Transverse colon (tissue), 4 donors: ENCODE measurements around the gene SLC34A1. TPM values are rescaled to one million over a fixed set of nuclear protein-coding genes. Genes with fewer than 3 reads are reported as not detected.

Experiments used
- DNase-seq: peaks from one replicate; pipeline ENCODE4 v3.0.0-alpha.2; 2019
- H3K27ac ChIP-seq, 4 donors: fragments of 200-600 bp; sonication (generic); 2 replicates each; pipeline ENCODE4 v1.5.1; 2016 to 2018; ENCODE audit warnings: inconsistent platforms in 4 of 4
- H3K27me3 ChIP-seq: fragments of 200-600 bp; sonication (generic); 2 replicates; pipeline ENCODE4 v1.5.1; 2017; ENCODE audit warnings: inconsistent platforms
- H3K36me3 ChIP-seq, 4 donors: fragments of 200-600 bp; sonication (generic); 2 replicates each; pipeline ENCODE4 v1.5.1; 2017 to 2019; ENCODE audit warnings: inconsistent platforms in 4 of 4
- H3K4me1 ChIP-seq, 4 donors: fragments of 200-600 bp; sonication (generic); 2 replicates each; pipeline ENCODE4 v1.5.1; 2017 to 2020; ENCODE audit warnings: inconsistent platforms in 4 of 4
- H3K4me3 ChIP-seq, 4 donors: fragments of 200-600 bp; sonication (generic); 1 replicate in 1 of 4; 2 replicates in 3 of 4; pipeline versions ENCODE4 v1.5.1 to v1.6.1; 2017 to 2019; ENCODE audit warnings: inconsistent platforms in 4 of 4
- H3K9me3 ChIP-seq, 2 donors: fragments of 200-600 bp; sonication (generic); 2 replicates each; pipeline ENCODE4 v1.5.1; 2017 to 2019; ENCODE audit warnings: inconsistent platforms in 2 of 2
- CTCF ChIP-seq, 5 experiments: fragments of 200-600 bp in 3 of 5; fragments of 450-650 bp in 2 of 5; sonication (generic) in 3 of 5; IDR thresholded peaks; 1 replicate in 2 of 5; 2 replicates in 3 of 5; pipeline ENCODE4 v1.5.1; 2016 to 2017; ENCODE audit warnings: antibody characterized with exemption in 5 of 5, inconsistent platforms in 3 of 5, mild to moderate bottlenecking in 2 of 5, moderate library complexity in 1 of 5
- EP300 ChIP-seq: sonication (generic); formaldehyde crosslinking; IDR thresholded peaks from one replicate; pipeline ENCODE4 v1.6.1; 2017; ENCODE audit warnings: antibody characterized with exemption, low read depth
- POLR2A ChIP-seq: fragments of 450-650 bp; IDR thresholded peaks from one replicate; pipeline ENCODE4 v1.6.1; 2016; ENCODE audit warnings: antibody characterized with exemption, mild to moderate bottlenecking, moderate library complexity
- POLR2AphosphoS5 ChIP-seq, 3 donors: sonication (generic); formaldehyde crosslinking; IDR thresholded peaks; one replicate each; pipeline ENCODE4 v1.6.1; 2016; ENCODE audit warnings: antibody characterized with exemption in 3 of 3
- WGBS, 2 donors: methylation state at CpG; one replicate each; pipeline ENCODE4 v1.1.5; 2018; ENCODE audit warnings: low coverage in 1 of 2; 5-methylcytosine and 5-hydroxymethylcytosine counted together
- in situ Hi-C, 4 donors: fragments of 200-750 bp; cut with MboI; loops; one replicate each; pipeline versions ENCODE4 v1.15.0 to v1.15.1; 2017; ENCODE audit warnings: low sequenced_read_pairs in 3 of 4, low pct_ligation_motif_present in 1 of 4, low pct_unique_long_range_greater_than_20kb in 1 of 4
- intact Hi-C: fragments of 100-400 bp; cut with DNase I; formaldehyde crosslinking; loops from one replicate; pipeline ENCODE4 v1.15.1; 2023; ENCODE audit warnings: low total_unique reads
- total RNA-seq, 4 donors: library from RNA; depleted of rRNA; stranded (reverse); fragments of >200 nt; gene quantifications; one replicate each; pipeline ENCODE4 v1.1.0, GENCODE V29; 2016

Gene SLC34A1
- total RNA-seq, 4 donors from 2014 or later = 0.55 TPM; not detected in 3

- TF ChIP-seq POLR2AphosphoS5 (IDR thresholded peaks at IDR 0.05) = no peak
- TF ChIP-seq EP300 = no peak
- no peak for TF ChIP-seq POLR2A
- TF ChIP-seq CTCF (IDR thresholded peaks at IDR 0.05) = no peak
- H3K4me3 ChIP-seq = no peak overlapping the region
- no peaks in the 10 kb centered on the region for H3K9me3 ChIP-seq
- H3K27me3 ChIP-seq = no peaks in the 10 kb centered on the region
- H3K27ac ChIP-seq = no peak overlapping the region
- 64 to 73% methylated on average over 6 to 11 of the region's 11 CpGs for WGBS, 2 donors
- intact Hi-C loops = no loop called here
- in situ Hi-C loops = no loop called here
- peaks cover 20 to 52% (median 34%) of the 10 kb centered on the region in 4 donors for H3K4me1 ChIP-seq
- DNase-seq = no peak
- H3K36me3 ChIP-seq = no peaks in the 10 kb centered on the region
Observed at GRCh38 chr5:177364159-177364962, 19.9 kb upstream of the SLC34A1 start.

- DNase-seq = no peak
- peak overlapping the region; percentile 79 to 92 (median 86) for H3K27ac ChIP-seq
- in situ Hi-C loops (no loop called here), intact Hi-C loops (no loop called here)
- no peaks in the 10 kb centered on the region for H3K9me3 ChIP-seq
- no peaks in the 10 kb centered on the region for H3K27me3 ChIP-seq
- 85% methylated on average over 6 of the region's 14 CpGs; no CpG with 5 or more reads in 1 of the 2 donors for WGBS, 2 donors
- H3K36me3 ChIP-seq = no peaks in the 10 kb centered on the region
- TF ChIP-seq POLR2AphosphoS5 (IDR thresholded peaks at IDR 0.05) (no peak), CTCF (IDR thresholded peaks at IDR 0.05) (no peak), POLR2A (no peak), EP300 (no peak)
- peak overlapping the region in 1 of 4 donors; percentile 36 for H3K4me3 ChIP-seq
- peaks cover 23 to 52% (median 38%) of the 10 kb centered on the region in 4 donors for H3K4me1 ChIP-seq
Observed at GRCh38 chr5:177365845-177366527, 18.2 kb upstream of the SLC34A1 start.

GRCh38 chr5:177366528-177367322, 17.5 kb upstream of the SLC34A1 start:
- H3K36me3 ChIP-seq = no peaks in the 10 kb centered on the region
- H3K4me1 ChIP-seq = peaks cover 24 to 54% (median 40%) of the 10 kb centered on the region in 4 donors
- intact Hi-C loops = no loop called here
- WGBS, 2 donors = 38 to 56% methylated on average over 11 to 36 of the region's 36 CpGs
- H3K4me3 ChIP-seq = peak overlapping the region; percentile 25 to 36 (median 28)
- no peaks in the 10 kb centered on the region for H3K9me3 ChIP-seq
- DNase-seq = peak; percentile 88
- peak overlapping the region; percentile 79 to 92 (median 86) for H3K27ac ChIP-seq
- no peaks in the 10 kb centered on the region for H3K27me3 ChIP-seq
- in situ Hi-C loops = no loop called here
- TF ChIP-seq CTCF (IDR thresholded peaks at IDR 0.05) = no peak
- TF ChIP-seq POLR2AphosphoS5 (IDR thresholded peaks at IDR 0.05) = peak in 1 of 3 donors; percentile 20
- TF ChIP-seq EP300 = peak; percentile 3
- no peak for TF ChIP-seq POLR2A
